Progenitor cell of endocrine pancreas (in vitro differentiated cells): ENCODE data around the gene FAM118A. TPM values are rescaled to one million over a fixed set of nuclear protein-coding genes. Genes with fewer than 3 reads are reported as not detected.

ENCODE experiments used
- DNase-seq: peaks from one replicate; pipeline ENCODE4 v3.0.0; 2021; ENCODE audit warnings: low spot score; ENCODE audit not compliant: unreplicated experiment
- H3K27ac Mint-ChIP-seq: 2 replicates; pipeline ENCODE4 v1.8.0; 2021; ENCODE audit warnings: mild to moderate bottlenecking, moderate library complexity, mixed read lengths
- H3K27me3 Mint-ChIP-seq: 2 replicates; pipeline ENCODE4 v1.8.0; 2021; ENCODE audit warnings: mixed read lengths
- H3K36me3 Mint-ChIP-seq: 2 replicates; pipeline ENCODE4 v1.8.0; 2022; ENCODE audit warnings: mixed read lengths; ENCODE audit not compliant: insufficient read depth
- H3K4me1 Mint-ChIP-seq: 2 replicates; pipeline ENCODE4 v1.8.0; 2021; ENCODE audit warnings: low read depth, mixed read lengths
- H3K4me3 Mint-ChIP-seq: 2 replicates; pipeline ENCODE4 v1.8.0; 2021; ENCODE audit warnings: low read depth, mild to moderate bottlenecking, moderate library complexity, mixed read lengths
- H3K9me3 Mint-ChIP-seq: 2 replicates; pipeline ENCODE4 v1.8.0; 2021; ENCODE audit warnings: low read depth, mixed read lengths
- total RNA-seq: library from RNA; stranded (reverse); gene quantifications from 2 replicates; pipeline ENCODE4 v1.2.1, GENCODE V29; 2021
- TF ChIP-seq, protein P1 (sequence below): fragments of 200-600 bp; sonication (generic); IDR thresholded peaks from one replicate; pipeline ENCODE4 v1.5.0; 2021; ENCODE audit warnings: antibody characterized with exemption, mild to moderate bottlenecking; ENCODE audit not compliant: unreplicated experiment

FAM118A gene
- total RNA-seq, 1 donor from 2014 or later = 122 TPM

DNA sequence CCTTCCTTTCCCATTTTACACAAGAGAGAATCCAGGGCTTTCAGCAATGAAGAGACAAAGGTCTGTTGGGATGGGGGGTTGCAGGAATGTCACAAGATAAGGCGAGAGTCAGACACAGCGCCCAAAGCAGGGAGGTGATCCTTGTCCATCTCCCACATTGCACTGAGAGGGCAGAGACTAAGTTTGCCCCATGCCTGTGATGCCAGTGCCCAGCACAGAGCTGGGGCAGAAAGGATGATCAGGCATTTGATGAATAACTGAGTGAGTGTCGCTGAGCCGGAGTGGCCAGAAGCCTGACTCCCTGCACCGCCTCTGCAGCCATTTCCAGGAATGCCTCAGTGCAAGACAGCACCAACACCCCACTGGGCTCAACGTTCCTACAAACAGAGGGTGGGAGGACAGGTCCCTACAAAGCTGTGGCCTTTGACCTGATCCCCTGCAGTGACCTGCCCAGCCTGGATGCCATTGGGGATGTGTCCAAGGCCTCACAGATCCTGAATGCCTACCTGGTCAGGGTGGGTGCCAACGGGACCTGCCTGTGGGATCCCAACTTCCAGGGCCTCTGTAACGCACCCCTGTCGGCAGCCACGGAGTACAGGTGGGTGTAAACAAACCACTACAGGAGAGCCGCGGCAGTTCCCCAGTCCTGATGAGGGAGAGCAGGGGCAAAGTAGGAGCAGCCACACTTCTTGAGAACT, 22.7 kb upstream of the FAM118A start:
- H3K4me3 Mint-ChIP-seq = no peak overlapping the region
- no peak for DNase-seq
- TF ChIP-seq, protein P1, sequence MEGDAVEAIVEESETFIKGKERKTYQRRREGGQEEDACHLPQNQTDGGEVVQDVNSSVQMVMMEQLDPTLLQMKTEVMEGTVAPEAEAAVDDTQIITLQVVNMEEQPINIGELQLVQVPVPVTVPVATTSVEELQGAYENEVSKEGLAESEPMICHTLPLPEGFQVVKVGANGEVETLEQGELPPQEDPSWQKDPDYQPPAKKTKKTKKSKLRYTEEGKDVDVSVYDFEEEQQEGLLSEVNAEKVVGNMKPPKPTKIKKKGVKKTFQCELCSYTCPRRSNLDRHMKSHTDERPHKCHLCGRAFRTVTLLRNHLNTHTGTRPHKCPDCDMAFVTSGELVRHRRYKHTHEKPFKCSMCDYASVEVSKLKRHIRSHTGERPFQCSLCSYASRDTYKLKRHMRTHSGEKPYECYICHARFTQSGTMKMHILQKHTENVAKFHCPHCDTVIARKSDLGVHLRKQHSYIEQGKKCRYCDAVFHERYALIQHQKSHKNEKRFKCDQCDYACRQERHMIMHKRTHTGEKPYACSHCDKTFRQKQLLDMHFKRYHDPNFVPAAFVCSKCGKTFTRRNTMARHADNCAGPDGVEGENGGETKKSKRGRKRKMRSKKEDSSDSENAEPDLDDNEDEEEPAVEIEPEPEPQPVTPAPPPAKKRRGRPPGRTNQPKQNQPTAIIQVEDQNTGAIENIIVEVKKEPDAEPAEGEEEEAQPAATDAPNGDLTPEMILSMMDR = no peak
- no peak overlapping the region for H3K27ac Mint-ChIP-seq
- H3K27me3 Mint-ChIP-seq = peaks cover 41% of the 10 kb centered on the region
- no peaks in the 10 kb centered on the region for H3K36me3 Mint-ChIP-seq
- H3K4me1 Mint-ChIP-seq = peaks cover 6% of the 10 kb centered on the region
- no peaks in the 10 kb centered on the region for H3K9me3 Mint-ChIP-seq

DNA sequence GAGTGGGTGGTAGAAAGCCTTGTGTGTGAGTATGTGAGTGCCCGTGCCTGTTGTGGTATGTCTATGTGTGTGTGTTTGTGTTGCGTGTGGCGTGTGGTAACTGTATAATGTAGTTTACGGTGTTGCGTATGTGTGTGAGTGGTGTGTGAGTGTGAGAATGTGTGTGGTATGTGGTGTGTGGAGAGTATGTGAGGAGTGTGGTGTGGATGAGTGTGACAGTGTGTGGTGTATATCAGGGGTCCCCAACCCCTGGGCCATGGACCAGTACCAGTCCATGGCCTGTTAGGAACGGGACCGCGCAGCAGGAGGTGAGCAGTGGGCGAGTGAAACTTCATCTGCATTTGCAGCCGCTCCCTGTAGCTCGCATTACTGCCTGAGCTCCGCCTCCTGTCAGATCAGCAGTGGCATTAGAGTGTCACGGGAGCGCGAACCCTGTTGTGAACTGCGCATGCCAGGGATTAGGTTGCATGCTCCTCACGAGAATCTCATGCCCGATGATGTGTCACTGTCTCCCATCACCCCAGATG, 19.3 kb upstream of the FAM118A start:
- H3K4me1 Mint-ChIP-seq = peaks cover 1% of the 10 kb centered on the region
- no peak overlapping the region for H3K4me3 Mint-ChIP-seq
- TF ChIP-seq, protein P1 = no peak
- no peaks in the 10 kb centered on the region for H3K36me3 Mint-ChIP-seq
- no peak overlapping the region for H3K27ac Mint-ChIP-seq
- peaks cover 32% of the 10 kb centered on the region for H3K27me3 Mint-ChIP-seq
- no peaks in the 10 kb centered on the region for H3K9me3 Mint-ChIP-seq
- no peak for DNase-seq

DNA sequence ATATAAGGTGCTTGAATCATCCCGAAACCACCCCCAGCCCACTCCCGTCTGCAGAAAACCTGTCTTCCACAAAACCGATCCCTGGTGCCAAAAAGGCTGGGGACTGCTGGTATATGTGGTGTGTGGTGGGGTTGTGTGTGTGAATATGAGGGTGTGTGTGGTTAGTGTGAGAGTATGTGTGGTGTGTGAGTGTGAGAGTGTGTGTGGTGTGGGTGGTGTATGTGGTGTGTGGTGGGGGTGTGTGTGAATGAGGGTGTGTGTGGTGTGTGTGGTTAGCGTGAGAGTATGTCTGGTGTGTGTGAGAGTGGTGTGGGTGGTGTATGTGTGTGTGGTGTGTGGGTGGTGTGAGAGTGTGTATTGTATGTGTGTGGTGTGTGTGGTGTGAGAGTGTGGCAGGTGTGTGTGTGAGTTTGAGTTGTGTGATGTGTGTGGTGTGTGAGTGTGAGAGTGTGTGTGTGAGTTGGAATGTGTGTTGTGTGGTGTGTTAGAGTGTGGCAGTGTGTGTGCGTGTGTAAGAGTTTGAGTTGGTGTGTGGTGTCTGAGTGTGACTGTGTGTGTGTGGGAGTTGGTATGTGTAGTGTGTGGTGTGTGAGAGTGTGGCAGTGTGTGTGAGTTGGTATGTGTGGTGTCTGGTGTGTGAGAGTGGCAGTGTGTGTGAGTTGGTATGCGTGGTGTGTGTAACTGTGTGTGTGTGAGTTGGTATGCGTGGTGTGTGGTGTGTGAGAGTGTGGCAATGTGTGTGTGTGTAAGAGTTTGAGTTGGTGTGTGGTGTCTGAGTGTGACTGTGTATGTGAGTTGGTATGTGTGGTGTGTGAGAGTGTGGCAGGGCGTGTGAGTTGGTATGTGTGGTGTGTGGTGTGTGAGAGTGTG, 18.4 kb upstream of the FAM118A start:
- no peak for DNase-seq
- Mint-ChIP-seq H3K4me1 (no peaks in the 10 kb centered on the region), H3K4me3 (no peak overlapping the region), H3K9me3 (no peaks in the 10 kb centered on the region), H3K27ac (no peak overlapping the region), H3K36me3 (no peaks in the 10 kb centered on the region), H3K27me3 (peaks cover 28% of the 10 kb centered on the region)
- TF ChIP-seq, protein P1 = no peak

DNA sequence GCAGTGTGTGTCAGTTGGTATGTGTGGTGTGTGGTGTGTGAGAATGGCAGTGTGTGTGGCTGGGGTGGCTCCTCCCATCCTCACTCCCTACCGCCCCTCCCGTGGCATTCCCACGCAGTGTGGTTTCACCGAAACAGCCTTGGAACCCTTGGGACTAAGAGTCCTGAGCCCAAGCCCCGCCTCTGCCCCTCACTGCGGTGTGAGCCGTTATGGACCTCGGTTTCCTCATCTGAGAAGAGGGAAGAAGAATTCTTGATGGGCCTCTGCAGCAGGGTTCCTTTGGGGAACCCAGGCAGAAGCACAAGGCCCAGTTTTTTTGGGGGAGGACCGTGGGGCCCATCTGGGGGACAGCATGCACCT, 17.8 kb upstream of the FAM118A start:
- Mint-ChIP-seq H3K9me3 (no peaks in the 10 kb centered on the region), H3K4me1 (no peaks in the 10 kb centered on the region), H3K4me3 (no peak overlapping the region), H3K36me3 (no peaks in the 10 kb centered on the region), H3K27ac (no peak overlapping the region), H3K27me3 (peaks cover 22% of the 10 kb centered on the region)
- no peak for DNase-seq
- TF ChIP-seq, protein P1 = no peak

DNA sequence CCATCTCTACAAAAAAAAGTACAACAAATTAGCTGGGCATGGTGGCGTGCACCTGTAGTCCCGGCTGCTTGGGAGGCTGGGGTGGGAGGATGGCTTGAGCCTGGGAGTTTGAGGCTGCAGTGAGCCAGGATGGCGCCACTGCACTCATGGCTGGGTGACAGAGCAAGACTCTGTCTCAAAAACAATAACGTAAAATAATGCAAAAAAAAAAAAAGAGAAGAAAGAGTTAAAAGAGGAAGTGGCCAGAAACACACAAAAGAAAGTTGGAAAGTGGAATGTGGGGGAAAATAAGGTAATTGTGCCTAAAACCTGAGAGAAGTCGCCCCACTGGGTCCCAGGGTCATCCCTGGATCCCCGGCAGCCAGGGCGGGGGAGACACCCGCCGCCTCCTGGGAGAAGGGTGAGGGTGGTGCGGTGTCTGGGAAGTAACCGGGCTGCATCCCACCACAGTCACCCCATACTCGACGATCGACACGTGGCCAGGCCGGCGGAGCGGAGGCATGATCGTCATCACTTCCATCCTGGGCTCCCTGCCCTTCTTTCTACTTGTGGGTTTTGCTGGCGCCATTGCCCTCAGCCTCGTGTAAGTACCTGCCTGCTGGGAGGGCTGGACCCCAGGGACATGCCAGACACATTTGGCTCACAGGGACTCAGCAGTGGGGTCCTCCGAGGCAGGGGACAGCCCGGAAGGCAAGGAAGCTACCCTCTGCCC, 16.8 kb upstream of the FAM118A start:
- Mint-ChIP-seq H3K27ac (no peak overlapping the region), H3K27me3 (peaks cover 20% of the 10 kb centered on the region), H3K36me3 (no peaks in the 10 kb centered on the region), H3K4me3 (no peak overlapping the region), H3K4me1 (no peaks in the 10 kb centered on the region), H3K9me3 (no peaks in the 10 kb centered on the region)
- DNase-seq = no peak
- TF ChIP-seq, protein P1 = no peak
